Body of pancreas (tissue), 4 donors: ENCODE data around the gene GAREM1. TPM values are rescaled to one million over a fixed set of nuclear protein-coding genes. Genes with fewer than 3 reads are reported as not detected.

Experiments used
- ATAC-seq: fragments of 150-250 bp; one replicate; pipeline ENCODE4 v1.9.1; 2016
- DNase-seq, 4 donors: peaks; one replicate each; pipeline ENCODE4 v3.0.0-alpha.2; 2019
- H3K27ac ChIP-seq, 4 donors: fragments of 200-600 bp; sonication (generic); 1 replicate in 3 of 4; 2 replicates in 1 of 4; pipeline versions ENCODE4 v1.5.1 to v1.6.1; 2016 to 2019; ENCODE audit warnings: mild to moderate bottlenecking in 1 of 4, mixed read lengths in 1 of 4, moderate library complexity in 1 of 4
- H3K27me3 ChIP-seq, 2 donors: fragments of 200-600 bp; sonication (generic); one replicate each; pipeline ENCODE4 v1.6.0; 2016; ENCODE audit warnings: mild to moderate bottlenecking in 1 of 2
- H3K36me3 ChIP-seq, 2 donors: fragments of 200-600 bp; sonication (generic); replicated peaks in 1 of 2; 2 replicates each; pipeline ENCODE4 v1.5.1; 2016; ENCODE audit warnings: low read depth in 2 of 2; ENCODE audit not compliant: insufficient read depth in 1 of 2
- H3K4me1 ChIP-seq: fragments of 200-600 bp; sonication (generic); one replicate; pipeline ENCODE4 v1.6.0; 2016
- H3K4me3 ChIP-seq, 2 donors: fragments of 200-600 bp; sonication (generic); 1 replicate in 1 of 2; 2 replicates in 1 of 2; pipeline ENCODE4 v1.5.1; 2016 to 2019
- H3K9me3 ChIP-seq, 3 donors: fragments of 200-600 bp; sonication (generic); 1 replicate in 2 of 3; 2 replicates in 1 of 3; pipeline ENCODE4 v1.5.1; 2016
- CTCF ChIP-seq, 7 experiments: fragments of 450-650 bp in 4 of 7; fragments of 200-600 bp in 3 of 7; sonication (generic) in 3 of 7; IDR thresholded peaks; one replicate each; pipeline ENCODE4 v1.5.1; 2016 to 2019; ENCODE audit warnings: antibody characterized with exemption in 7 of 7
- POLR2A ChIP-seq, 3 donors: fragments of 450-650 bp; IDR thresholded peaks; one replicate each; pipeline ENCODE4 v1.6.1; 2016; ENCODE audit warnings: antibody characterized with exemption in 3 of 3, mild to moderate bottlenecking in 2 of 3
- WGBS, 2 donors: methylation state at CpG; one replicate each; pipeline ENCODE4 v1.1.5; 2017; 5-methylcytosine and 5-hydroxymethylcytosine counted together
- intact Hi-C: fragments of 100-400 bp; cut with DNase I; formaldehyde crosslinking; loops from one replicate; pipeline ENCODE4 v1.15.1; 2023
- total RNA-seq, 2 donors: library from RNA; depleted of rRNA; stranded (reverse); fragments of >200 nt; gene quantifications; one replicate each; pipeline ENCODE4 v1.1.0, GENCODE V29; 2016

GAREM1 gene
- total RNA-seq, 2 donors from 2014 or later, result 16.1 to 16.8 TPM

GRCh38 chr18:32277549-32277948 lies 193.1 kb downstream of the GAREM1 start:
- intact Hi-C loops, result loop anchor here (10.0 kb wide), 1 partner anchor 197 kb away; the partner anchor contains the start of gene GAREM1
- Histone ChIP-seq H3K4me1 (peaks cover 37% of the 10 kb centered on the region), H3K27me3 (no peaks in the 10 kb centered on the region), H3K36me3 (no peaks in the 10 kb centered on the region), H3K9me3 (no peaks in the 10 kb centered on the region), H3K4me3 (no peak overlapping the region), H3K27ac (no peak overlapping the region)
- no peak for ATAC-seq
- TF ChIP-seq CTCF (IDR thresholded peaks at IDR 0.05) (no peak), POLR2A (IDR thresholded peaks at IDR 0.05) (no peak)
- 38 to 44% methylated on average over 2 of the region's 2 CpGs for WGBS, 2 donors
- no peak for DNase-seq

- H3K27ac ChIP-seq, result no peak overlapping the region
- peaks cover 37% of the 10 kb centered on the region for H3K4me1 ChIP-seq
- DNase-seq, result no peak
- no peaks in the 10 kb centered on the region for H3K36me3 ChIP-seq
- no peak overlapping the region for H3K4me3 ChIP-seq
- TF ChIP-seq POLR2A (IDR thresholded peaks at IDR 0.05) (no peak), CTCF (IDR thresholded peaks at IDR 0.05) (no peak)
- H3K27me3 ChIP-seq, result no peaks in the 10 kb centered on the region
- H3K9me3 ChIP-seq, result no peaks in the 10 kb centered on the region
- intact Hi-C loops, result loop anchor here (10.0 kb wide), 1 partner anchor 198 kb away; the partner anchor contains the start of gene GAREM1
- WGBS, 2 donors, result 90 to 94% methylated on average over 4 of the region's 4 CpGs
- no peak for ATAC-seq
Measured at GRCh38 chr18:32276906-32277305, 193.8 kb downstream of the GAREM1 start.

- Histone ChIP-seq H3K4me1 (peaks cover 35% of the 10 kb centered on the region), H3K9me3 (no peaks in the 10 kb centered on the region), H3K4me3 (no peak overlapping the region), H3K36me3 (no peaks in the 10 kb centered on the region), H3K27me3 (no peaks in the 10 kb centered on the region), H3K27ac (no peak overlapping the region)
- intact Hi-C loops, result loop anchor here (10.0 kb wide), 1 partner anchor 199 kb away; the partner anchor contains the start of gene GAREM1
- DNase-seq (no peak), ATAC-seq (no peak)
- TF ChIP-seq POLR2A (IDR thresholded peaks at IDR 0.05) (no peak), CTCF (IDR thresholded peaks at IDR 0.05) (no peak)
- WGBS, 2 donors, result 91 to 92% methylated on average over 2 of the region's 2 CpGs
Measured at GRCh38 chr18:32276256-32276655, 194.4 kb downstream of the GAREM1 start.

GRCh38 chr18:32275221-32275620 lies 195.5 kb downstream of the GAREM1 start:
- no peak overlapping the region for H3K27ac ChIP-seq
- no peaks in the 10 kb centered on the region for H3K27me3 ChIP-seq
- peaks cover 25% of the 10 kb centered on the region for H3K4me1 ChIP-seq
- TF ChIP-seq POLR2A (IDR thresholded peaks at IDR 0.05), result no peak
- no peak for TF ChIP-seq CTCF (IDR thresholded peaks at IDR 0.05)
- no peak overlapping the region for H3K4me3 ChIP-seq
- H3K36me3 ChIP-seq, result no peaks in the 10 kb centered on the region
- H3K9me3 ChIP-seq, result no peaks in the 10 kb centered on the region
- DNase-seq, result no peak
- WGBS, 2 donors, result 96 to 99% methylated on average over 8 of the region's 8 CpGs
- no peak for ATAC-seq
- intact Hi-C loops, result loop anchor here (10.0 kb wide), 1 partner anchor 200 kb away; the partner anchor contains the start of gene GAREM1

- DNase-seq (no peak), ATAC-seq (no peak)
- 88 to 91% methylated on average over 7 of the region's 7 CpGs for WGBS, 2 donors
- intact Hi-C loops, result loop anchor here (5.0 to 10.0 kb wide), 2 partner anchors 200 to 273 kb away; partner anchors contain the start of gene GAREM1
- H3K4me1 ChIP-seq, result peaks cover 19% of the 10 kb centered on the region
- H3K4me3 ChIP-seq, result no peak overlapping the region
- no peaks in the 10 kb centered on the region for H3K9me3 ChIP-seq
- no peak overlapping the region for H3K27ac ChIP-seq
- H3K27me3 ChIP-seq, result no peaks in the 10 kb centered on the region
- TF ChIP-seq CTCF (IDR thresholded peaks at IDR 0.05), result no peak
- no peak for TF ChIP-seq POLR2A (IDR thresholded peaks at IDR 0.05)
- peaks cover 0 to 3% of the 10 kb centered on the region in 2 donors for H3K36me3 ChIP-seq
Measured at GRCh38 chr18:32274307-32274706, 196.4 kb downstream of the GAREM1 start.
